GDM1 (cell line): Measurements from ENCODE around the gene HHIPL2.

Experiments used
- DNase-seq: peaks from one replicate; lab custom pipeline; 2025; lab: John Stamatoyannopoulos, UW

HHIPL2 gene

DNA sequence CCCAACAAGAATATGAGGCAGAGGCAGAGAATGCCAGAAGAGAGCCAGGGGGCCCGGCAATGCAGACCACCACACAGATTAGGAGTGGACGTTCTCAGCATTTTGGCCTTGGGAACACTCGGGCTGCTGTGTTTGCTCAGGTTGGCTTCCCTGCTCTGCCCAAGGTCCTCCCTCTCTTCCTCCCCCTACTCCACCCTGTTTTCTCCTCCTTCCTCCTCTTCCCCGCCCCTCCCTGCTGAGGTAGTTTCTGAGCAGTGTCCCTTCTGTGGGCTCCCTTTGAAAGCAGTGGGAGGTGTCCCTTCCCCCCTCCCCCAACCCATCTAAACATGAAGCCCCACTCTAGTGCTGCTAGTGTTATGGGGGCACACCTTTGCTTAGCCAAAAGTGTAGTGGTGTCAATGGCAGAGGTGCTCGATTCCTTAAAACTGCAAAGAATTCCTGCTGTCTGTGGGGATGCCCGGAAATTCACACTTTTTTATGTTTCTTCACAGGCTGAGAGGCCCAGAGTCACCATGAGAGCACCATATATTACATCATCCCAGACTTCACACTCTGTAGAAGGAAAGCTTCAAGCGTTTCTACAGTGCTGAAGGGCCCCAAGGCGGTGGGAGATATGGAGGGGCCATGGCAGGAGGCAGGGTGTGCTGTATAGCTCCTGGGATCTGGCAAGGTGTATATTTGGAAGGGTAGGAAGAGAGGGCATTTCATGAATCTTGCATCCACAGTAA is at the start of gene HHIPL2:
TSS of gene HHIPL2 (minus strand) at position 161 of the 728 bp plus-strand sequence. CDS start at position 101, 60 bp downstream.
- no peak for DNase-seq

DNA sequence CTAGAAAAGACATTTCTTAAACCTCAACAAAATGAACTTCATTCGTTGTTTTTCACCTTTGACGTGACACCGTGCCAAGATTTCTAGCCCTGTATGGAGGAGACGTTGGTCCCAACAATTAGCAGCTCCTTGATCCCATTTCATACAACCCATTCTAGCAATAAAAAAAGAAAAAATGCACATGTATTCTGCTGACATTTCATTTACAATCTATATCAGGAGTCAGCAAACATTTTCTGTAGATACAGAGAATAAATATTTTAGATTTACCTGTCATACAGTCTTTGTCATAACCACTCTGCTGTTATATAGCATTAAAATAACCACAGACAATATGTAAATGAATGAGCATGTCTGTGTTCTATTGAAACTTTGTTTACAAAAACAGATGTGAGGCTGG is 48.8 kb upstream of the HHIPL2 start:
- no peak for DNase-seq

DNA sequence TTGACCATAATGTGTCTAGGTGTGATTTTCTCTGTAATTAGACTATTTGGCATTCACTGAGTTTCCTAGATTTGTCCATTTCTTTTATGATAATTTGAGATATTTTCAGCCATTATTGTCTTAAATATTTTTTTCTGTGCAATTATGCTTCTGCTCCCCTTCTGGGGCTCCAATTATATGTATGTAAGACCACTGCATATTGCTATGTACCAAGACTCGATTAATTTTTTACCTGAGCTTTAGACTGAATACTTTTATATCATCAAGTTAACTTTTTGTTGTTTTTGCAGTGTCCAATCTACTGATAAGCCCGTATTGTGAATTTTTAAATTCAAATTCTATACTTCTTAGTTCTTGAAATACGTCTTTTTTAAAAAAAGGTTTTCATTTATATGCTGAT is 46.9 kb upstream of the HHIPL2 start:
- no peak for DNase-seq

DNA sequence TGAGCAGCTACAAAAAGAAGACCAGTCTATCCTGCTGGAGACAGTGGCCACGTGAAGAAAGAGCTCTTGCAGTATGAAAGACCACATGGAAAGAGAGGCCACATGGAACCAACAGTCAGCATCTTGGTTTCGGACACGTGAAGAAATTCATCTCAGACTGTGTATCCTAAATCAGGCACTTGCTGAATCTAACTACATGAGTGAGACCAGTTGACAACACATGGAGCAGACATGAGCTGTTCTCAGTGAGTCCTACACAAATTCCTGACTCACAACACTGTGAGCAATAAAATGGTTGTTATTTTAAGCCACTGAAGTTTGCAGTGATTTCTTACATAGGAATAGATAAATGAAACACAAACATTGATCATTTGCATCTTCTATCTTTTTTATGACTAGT is 44.3 kb upstream of the HHIPL2 start:
- DNase-seq = no peak

DNA sequence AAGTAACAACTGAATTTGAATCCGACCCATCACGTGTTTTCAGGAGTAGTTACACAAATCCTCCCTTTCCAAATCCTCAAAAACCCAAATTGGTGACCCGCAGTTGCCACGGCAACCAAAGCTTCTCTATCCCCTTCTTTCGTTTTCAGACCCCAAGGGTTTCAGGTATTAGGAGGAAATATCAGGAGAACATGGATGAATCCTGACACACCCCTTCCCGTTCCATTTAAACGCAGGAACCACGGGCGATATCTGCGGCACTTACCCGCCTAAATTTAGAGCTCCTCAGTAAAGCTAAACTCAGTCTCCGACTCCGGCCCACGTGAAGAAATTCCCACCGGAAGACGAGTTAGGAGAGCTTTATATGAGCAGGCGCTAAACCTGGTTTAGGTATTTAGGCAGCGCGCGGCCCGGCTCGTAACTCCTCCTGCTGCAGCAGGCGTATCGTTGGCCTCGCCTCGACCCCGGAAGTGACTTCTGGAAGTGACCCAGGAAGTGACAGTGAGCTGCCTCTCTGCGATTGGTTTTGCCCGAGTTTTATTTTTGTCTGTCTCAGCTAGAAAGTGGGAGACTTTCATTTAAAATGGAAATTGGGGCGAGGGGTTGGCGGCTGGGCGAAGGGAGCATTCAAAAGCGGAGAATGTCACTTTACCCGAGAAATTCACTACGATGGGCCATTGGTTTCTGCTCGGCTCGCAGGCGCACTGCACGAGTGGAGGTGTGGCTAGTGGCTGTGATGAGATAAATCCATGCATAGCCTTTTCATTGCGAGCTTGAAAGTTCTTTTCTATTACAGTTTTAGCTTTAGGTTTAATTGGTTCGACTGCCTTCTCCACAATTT is 41.8 kb upstream of the HHIPL2 start, which contains the start of gene TAF1A:
TSS of gene TAF1A (minus strand) at position 472 of the 841 bp plus-strand sequence.
- peak; percentile 46 for DNase-seq

DNA sequence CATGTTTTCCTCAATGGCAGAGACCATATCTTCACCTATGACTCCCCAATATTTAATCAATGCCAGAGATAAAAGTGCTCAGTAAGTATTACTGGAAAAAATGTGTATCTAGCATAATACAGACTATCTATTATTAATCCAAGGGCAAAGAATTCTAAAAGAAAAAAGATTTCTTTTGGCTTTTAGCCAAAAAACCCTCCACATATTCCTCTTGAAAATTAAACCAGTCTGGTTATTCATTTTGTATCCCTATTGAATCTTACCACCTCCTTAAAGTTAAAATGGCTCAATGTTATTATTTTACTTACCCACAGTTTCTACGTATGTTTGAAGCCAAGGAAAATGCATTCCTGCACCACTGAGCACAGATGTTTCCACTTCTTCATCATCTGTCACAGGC is 40.2 kb upstream of the HHIPL2 start:
- no peak for DNase-seq

DNA sequence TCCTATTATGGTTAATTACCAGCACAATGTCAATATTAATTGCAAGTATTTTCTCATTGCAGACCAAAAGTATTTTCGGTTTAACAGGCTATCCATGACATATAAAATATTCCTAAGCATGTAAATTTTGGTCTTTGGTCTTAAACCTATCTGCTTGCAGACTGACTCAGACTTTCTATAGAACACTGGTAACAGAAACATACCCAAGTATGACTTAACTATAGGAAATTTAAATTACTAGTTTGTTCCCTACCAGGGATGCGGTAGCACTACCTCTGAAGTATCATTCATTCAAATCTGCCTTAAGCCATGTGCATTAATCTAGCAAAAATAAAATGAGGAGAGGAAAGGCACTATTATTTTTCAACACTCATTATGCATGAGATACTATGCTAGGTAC is 38.9 kb upstream of the HHIPL2 start:
- no peak for DNase-seq

DNA sequence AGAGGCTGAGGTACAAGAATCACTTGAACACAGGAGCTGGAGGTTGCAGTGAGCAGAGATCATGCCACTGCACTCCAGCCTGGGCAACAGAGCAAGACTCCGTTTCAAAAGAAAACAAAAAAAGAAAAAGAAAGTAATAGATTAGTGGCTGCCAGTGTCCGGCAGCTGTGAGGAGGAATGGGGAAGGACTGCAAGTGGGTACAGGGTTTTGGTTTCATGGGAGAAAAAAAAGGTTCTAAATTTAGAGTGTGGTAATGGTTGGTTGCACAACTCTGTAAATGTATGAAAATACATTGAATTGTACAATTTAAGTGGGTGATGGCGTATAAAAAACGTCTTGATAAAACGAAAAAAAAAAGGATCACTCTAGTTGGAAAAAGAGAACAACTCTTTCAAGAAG is 35.2 kb upstream of the HHIPL2 start:
- no peak for DNase-seq

DNA sequence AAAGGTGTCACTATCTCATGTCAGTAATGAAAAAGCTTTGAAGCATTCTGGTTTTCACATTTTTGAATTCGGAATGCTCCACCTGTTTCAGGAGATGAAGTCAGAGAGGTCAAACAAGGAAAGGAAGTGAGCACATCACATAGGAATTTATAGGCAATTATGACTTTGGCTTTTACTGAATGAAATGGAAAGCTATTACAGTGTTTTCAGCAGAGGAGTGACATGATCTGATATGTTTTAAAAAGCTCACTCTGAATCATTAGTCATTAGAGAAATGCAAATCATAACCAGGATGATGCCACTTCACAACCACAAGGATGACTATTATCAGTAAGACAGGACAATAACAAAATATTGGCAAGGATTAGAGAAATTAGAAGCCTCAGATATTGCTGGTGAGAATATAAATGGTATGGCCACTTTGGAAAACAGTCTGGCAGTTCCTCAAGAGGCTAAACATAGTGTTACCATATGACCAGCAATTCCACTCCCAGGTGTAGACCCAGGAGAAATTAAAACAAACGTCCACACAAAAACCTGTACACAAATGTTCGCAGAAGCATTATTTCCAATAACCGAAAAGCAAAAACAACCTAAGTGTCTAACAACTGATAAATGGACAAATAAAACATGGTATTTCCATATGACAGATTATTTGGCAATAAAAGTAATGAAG is 34.3 kb upstream of the HHIPL2 start:
- no peak for DNase-seq

DNA sequence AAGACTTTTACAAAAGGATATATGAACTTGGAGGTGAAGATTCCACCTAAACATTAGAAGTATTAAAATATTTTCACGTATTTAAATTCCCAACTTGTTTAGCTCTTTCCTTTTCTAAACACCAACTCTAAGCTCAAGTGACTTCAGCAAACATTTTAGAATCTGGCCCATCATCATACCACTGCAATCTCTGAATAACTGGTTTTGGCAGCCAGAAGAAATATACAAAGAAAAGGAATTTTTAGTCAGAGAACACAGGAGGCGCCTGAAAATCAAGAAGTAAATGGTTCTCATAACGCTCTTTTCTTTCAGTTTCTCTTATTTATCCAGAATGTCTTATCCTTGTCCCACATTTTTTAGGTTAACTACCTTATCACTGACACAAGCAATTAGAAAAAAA is 31.4 kb upstream of the HHIPL2 start:
- DNase-seq = no peak

DNA sequence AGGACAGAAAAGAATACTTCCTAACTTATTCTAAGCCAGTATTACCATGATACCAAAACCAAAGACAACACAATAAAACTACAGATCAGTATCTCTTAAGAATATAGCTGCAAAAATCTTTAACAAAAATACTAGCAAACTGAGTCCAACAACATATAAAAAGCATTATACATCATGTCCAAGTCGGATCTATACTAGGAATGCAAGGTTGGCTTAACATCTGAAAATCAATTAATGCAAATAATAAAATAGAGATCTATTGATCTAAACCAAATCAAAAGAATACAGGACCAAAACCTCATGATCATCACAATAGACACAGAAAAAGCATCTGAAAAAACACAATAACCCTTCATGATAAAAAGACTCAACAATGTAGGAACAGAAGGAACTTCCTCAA is 22.9 kb upstream of the HHIPL2 start:
- no peak for DNase-seq

DNA sequence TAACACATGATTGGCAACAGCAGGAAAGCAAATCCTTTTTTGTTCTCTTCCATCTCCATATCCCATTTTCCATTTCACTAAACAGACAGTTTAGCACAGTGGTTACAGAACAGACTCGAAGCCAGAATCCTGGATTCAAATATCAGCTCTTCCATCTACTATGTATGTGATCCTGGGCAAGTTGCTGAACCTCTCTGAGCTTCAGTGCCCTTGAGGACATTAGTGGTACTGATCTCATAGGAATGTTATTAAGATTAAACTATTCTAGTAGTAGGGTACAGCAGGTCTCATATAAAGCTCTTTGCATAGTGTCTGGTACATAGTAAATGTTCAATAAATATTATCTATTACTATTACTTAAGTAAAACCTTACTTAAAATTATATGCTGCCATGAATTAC is 13.8 kb upstream of the HHIPL2 start:
- DNase-seq = no peak

DNA sequence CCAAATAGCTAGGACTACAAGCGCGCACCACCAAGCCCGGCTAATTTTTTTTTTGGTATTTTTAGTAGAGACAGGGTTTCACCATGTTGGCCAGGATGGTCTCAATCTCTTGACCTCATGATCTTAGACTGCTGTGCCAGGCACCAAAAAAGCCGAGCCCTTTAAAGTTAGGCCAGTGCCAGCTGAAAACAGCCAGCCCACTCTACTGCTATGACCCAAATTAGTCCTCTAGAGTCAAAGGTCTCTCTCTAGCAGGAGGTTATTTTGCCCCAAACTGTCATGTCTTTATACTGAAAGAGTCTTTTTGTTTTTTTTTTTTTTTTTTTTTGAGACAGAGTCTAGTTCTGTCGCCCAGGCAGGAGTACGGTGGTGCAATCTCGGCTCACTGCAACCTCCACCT is 9.7 kb upstream of the HHIPL2 start:
- DNase-seq = no peak

DNA sequence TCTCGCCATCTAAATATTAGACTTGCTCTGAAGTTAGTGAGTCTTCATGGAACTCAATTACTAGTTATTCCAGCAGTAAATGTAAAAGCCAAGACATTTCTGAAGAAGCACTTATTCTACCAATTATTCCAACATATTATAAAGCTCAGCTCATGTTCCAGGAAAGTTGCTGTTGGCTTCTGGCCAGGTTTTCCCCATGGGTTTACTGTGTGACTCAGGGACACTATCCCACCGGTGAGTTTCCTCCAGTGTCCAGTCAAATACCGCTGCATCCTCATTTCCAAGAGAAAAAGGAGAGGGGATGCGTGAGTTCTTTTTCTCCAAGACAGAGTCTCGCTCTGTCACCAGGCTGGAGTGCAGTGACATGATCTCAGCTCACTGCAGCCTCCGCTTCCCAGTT is 9.2 kb upstream of the HHIPL2 start:
- DNase-seq = no peak

DNA sequence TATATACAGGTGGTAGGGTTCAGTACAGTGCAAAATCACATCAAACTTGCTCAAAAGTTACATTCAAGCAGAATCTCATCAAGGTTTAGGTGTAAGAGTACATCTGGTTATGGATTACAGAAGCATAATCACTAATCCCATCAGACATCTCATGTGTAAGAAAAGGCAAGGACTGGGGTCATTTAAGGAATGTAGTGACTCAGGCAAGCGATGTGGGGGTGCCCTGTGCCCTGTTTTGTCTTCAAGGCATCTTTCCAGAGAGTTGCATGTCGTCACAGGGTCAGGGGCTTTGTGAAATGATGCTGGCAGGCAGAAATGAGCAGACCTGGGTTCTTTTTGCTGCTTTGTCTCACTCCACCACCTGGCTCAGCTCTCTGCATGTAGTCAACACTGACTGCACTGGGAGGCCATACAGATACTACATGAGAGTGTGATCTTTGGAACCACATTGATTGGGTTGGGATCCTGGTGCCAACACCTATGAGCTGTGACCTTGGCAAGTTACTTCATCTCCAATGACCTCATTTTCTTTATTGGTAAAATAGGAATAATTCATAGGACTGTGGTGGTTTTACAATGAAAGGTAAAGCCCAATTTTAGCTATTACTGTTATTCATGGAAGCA is 8.2 kb upstream of the HHIPL2 start:
- DNase-seq = no peak

DNA sequence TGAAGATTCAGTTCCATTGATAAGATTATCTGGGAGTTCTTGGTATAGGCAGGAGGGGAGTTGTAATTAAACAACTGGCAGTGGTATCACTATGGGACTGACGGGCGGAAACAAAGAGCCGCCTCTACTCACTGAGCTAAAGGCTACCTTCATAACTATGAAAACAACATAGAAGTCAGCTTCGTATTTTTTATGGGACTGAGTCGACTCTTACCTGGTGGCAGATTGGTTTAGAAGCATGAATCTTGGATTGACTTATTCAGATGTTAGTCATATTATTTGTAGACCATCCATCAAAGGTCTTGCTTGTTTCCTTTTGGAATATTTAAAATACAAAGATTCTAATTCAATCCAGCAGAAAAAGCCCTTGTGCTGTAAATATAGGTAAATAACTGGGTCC is 6.3 kb upstream of the HHIPL2 start:
- no peak for DNase-seq

DNA sequence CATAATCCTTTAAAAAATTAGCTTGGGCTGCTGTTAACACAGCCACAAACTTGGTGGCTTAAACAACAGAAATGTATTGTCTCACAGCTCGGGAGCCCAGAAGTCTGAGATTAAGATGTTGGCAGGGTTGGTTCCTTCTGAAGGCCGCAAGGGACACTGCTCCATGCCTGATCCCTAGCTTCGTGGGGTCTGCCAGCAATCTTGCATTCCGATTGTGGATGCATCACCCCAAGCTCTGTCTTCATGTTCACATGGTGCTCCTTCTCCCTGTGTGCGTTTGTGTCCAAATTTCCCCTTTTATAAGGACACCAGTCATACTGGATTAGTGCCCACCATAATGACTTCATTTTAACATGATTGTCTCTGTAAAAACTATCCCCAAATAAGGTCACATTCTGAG is 5.0 kb upstream of the HHIPL2 start:
- DNase-seq = no peak

DNA sequence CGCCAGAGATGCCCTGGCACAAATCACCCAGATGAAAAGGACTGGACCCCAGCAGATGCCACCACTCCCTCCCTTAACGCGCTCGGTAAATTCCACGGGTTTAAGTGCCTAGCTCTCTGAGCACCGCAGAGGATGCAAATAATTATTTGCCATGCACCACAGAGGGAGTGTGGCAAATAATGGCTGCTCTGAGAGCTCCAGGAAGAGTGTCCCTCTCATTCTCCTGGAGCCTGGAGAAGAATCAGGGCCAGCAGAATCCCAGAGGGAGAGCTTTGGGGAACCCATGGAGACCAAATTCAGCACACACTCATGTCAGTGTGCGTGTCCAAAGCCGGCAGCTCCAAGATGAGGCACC is 667 bp downstream of the HHIPL2 start:
- no peak for DNase-seq

DNA sequence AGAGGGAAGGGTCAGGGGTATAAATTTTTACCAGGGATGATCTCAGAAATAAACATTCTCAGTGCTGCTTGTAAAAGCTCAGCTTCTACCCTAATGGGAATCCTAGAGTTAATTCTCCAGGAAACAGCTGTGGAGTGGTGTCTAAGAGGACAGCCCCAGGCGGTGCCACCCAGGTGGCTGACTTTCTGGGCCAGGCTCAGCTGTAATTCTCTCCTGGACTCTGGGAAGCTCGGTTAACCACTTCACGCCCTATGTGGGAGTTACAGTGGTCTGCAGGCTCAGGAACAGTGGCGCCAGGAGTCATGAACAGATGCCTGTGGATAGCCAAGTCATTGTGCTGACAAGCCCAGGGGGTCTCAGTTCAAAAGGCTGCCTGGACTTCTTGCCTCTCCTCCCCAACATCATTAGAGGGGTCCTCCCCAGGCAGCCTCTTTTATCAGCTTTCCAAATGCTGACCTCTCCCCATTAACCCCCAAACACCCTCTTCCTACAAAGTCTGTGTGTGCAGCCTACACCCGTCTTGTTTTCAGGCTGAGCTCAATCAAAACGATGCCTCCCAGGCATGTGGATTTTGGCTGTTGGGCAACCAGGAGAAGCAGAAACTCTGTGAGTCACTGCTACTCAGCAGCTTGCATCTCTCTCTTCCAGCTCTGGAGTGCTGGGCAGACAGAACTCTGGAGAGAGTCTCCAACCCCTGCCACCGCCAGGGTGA is 1.2 kb downstream of the HHIPL2 start:
- DNase-seq = no peak

DNA sequence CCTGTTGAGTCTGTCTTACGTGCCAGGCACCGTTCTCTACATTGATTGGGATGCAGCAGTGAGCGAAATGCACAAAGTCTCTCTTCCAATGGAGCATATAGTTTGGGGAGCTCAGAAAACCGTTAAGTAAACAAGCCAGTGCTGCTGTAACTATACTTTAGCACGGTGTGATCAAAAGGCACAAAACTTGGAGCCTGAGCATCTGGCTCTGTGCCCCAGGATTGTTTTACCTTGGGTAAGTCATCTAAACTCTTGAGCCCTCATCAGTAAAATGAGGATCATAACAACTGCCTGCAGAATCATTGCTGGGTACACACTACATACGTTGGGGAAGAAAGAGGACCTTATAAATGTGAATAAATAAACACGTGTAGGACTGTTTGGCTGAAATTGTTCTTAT is 1.8 kb downstream of the HHIPL2 start:
- DNase-seq = no peak

DNA sequence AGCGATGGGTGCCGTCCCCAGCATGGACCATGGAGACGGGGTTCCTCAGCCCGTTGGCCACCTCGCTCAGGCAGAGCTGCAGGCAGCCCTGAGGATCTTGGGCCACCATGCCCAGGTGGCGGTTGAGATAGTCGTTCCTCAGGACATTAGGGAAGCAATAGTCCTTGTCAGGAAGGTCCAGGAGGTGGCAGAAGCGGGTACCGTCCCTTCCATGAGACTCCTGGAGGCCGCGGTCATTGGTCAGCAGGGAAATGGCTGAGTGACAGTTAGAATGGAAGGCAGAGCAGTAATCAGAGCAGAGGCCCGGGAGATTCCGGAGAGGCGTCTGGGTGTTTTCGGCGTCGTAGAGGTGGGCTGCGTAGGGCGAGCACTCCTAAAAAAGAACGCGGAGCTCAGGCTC is 4.1 kb downstream of the HHIPL2 start:
- DNase-seq = no peak

DNA sequence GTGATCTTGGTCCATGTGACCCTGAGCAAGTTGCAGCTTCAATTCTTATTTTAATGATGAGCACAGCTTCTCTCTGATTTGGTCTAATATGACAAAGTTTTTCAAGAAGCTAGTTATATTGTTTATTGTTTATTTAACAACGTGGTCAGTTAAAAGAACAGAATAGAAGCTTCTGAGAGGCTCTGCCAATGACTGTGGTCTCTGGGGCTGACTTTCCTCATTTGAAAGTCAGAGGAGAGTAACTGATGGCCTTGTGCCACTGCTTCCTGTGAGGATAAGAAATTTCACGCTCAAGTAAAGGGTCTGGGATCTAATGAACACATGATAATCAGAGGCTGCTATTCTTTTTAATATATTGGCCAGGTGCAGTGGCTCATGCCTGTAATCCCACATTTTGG is 7.3 kb downstream of the HHIPL2 start:
- no peak for DNase-seq
